Endothelial cell of umbilical vein (primary cell): ENCODE data around the gene TSR1. TPM values are rescaled to one million over a fixed set of nuclear protein-coding genes. Genes with fewer than 3 reads are reported as not detected.

Experiments
- BruUV-seq: library from RNA; stranded (reverse); fragments of 400-500 nt; replicated peaks from 2 replicates; lab custom pipeline; 2021; lab: Mats Ljungman, UMichigan
- CTCF ChIA-PET: fragments of 300-600, 350-600 bp; sonication (Branson Sonifier 250); formaldehyde crosslinking; loops from one replicate; lab custom pipeline; 2021; ENCODE audit warnings: antibody characterized with exemption, inconsistent platforms; lab: Charles Lee
- POLR2A ChIA-PET: fragments of 300-600, 350-600 bp; sonication (Branson Sonifier 250); formaldehyde crosslinking; loops from one replicate; lab custom pipeline; 2021; ENCODE audit warnings: antibody characterized with exemption, inconsistent platforms; lab: Charles Lee
- DNase-seq: peaks from one replicate; pipeline ENCODE4 v3.0.0-alpha.2; 2011; ENCODE audit warnings: low read depth, low spot score
- FAIRE-seq: peaks from 2 replicates; lab custom pipeline; 2011; peaks lifted over from hg19 to GRCh38; lab: Jason Lieb, UNC
- H2AFZ ChIP-seq: 2 replicates; pipeline ENCODE4 v1.6.0; 2012; ENCODE audit warnings: low read depth, low read length, control low read depth, inconsistent platforms
- H3K27ac ChIP-seq: 2 replicates; pipeline ENCODE4 v1.5.1; 2011; ENCODE audit warnings: low read depth, mild to moderate bottlenecking, control low read depth, low read length, moderate library complexity; ENCODE audit not compliant: insufficient read depth
- H3K27me3 ChIP-seq, 2 experiments: 2 replicates each; pipeline versions ENCODE4 v1.6.0 to v1.6.1; 2011; ENCODE audit warnings: low read length in 2 of 2, mixed read lengths in 1 of 2; ENCODE audit not compliant: control insufficient read depth in 2 of 2, insufficient read depth in 2 of 2
- H3K36me3 ChIP-seq, 2 experiments: 2 replicates in 1 of 2; 3 replicates in 1 of 2; pipeline ENCODE4 v1.5.1; 2011; ENCODE audit warnings: low read length in 2 of 2, mild to moderate bottlenecking in 1 of 2, moderate library complexity in 1 of 2; ENCODE audit not compliant: control insufficient read depth in 2 of 2, insufficient read depth in 2 of 2; ENCODE audit errors: extremely low read depth in 1 of 2
- H3K4me1 ChIP-seq: 3 replicates; pipeline ENCODE4 v1.5.1; 2011; ENCODE audit warnings: mild to moderate bottlenecking, low read length; ENCODE audit not compliant: control insufficient read depth, insufficient read depth; ENCODE audit errors: extremely low read depth
- H3K4me2 ChIP-seq: 2 replicates; pipeline ENCODE4 v1.6.1; 2011; ENCODE audit warnings: low read length, control low read depth, mixed read lengths; ENCODE audit not compliant: insufficient read depth
- H3K4me3 ChIP-seq, 3 experiments: fragments of 200-600 bp in 1 of 3; sonication (generic), shearing (Covaris generic) in 1 of 3; replicated peaks in 1 of 3; 2 replicates each; pipeline ENCODE4 v1.5.1; 2011 to 2016; ENCODE audit warnings: control low read depth in 3 of 3, low read length in 3 of 3, mild to moderate bottlenecking in 2 of 3, inconsistent platforms in 1 of 3, low read depth in 1 of 3, moderate library complexity in 1 of 3; ENCODE audit not compliant: insufficient read depth in 1 of 3
- H3K79me2 ChIP-seq: 2 replicates; pipeline ENCODE4 v1.6.0; 2012; ENCODE audit warnings: low read length, inconsistent platforms; ENCODE audit not compliant: control insufficient read depth, insufficient read depth
- H3K9ac ChIP-seq: replicated peaks from 2 replicates; pipeline ENCODE3; 2011; ENCODE audit warnings: low read length, control low read depth; ENCODE audit not compliant: insufficient read depth; ENCODE audit errors: extremely low read depth
- H3K9me1 ChIP-seq: replicated peaks from 3 replicates; pipeline ENCODE4 v1.6.0; 2011; ENCODE audit warnings: mild to moderate bottlenecking, low read length; ENCODE audit not compliant: control insufficient read depth, insufficient read depth; ENCODE audit errors: extremely low read depth
- H3K9me3 ChIP-seq: replicated peaks from 2 replicates; pipeline ENCODE4 v1.5.1; 2012; ENCODE audit warnings: low read length, inconsistent platforms; ENCODE audit not compliant: control insufficient read depth, insufficient read depth
- H4K20me1 ChIP-seq: replicated peaks from 2 replicates; pipeline ENCODE3; 2011; ENCODE audit warnings: mild to moderate bottlenecking, low read length; ENCODE audit not compliant: control insufficient read depth, insufficient read depth; ENCODE audit errors: extremely low read depth
- EZH2 ChIP-seq: IDR thresholded peaks from 2 replicates; pipeline ENCODE4 v1.6.1; 2012; ENCODE audit warnings: borderline replicate concordance, low read depth, mild to moderate bottlenecking, moderate library complexity, low read length, inconsistent platforms; ENCODE audit not compliant: severe bottlenecking
- FOS ChIP-seq: IDR thresholded peaks from 2 replicates; pipeline ENCODE4 v1.6.1; 2011; ENCODE audit warnings: mild to moderate bottlenecking, low read length, moderate library complexity, borderline replicate concordance; ENCODE audit not compliant: insufficient read depth
- GATA2 ChIP-seq: IDR thresholded peaks from 2 replicates; pipeline ENCODE4 v1.7.0; 2011; ENCODE audit warnings: low read depth, mild to moderate bottlenecking, moderate library complexity, mixed read lengths, low read length; ENCODE audit not compliant: insufficient read length, insufficient read depth
- MYC ChIP-seq: IDR thresholded peaks from one replicate; pipeline ENCODE4 v1.6.1; 2011; ENCODE audit warnings: mild to moderate bottlenecking, low read depth, low read length
- dilution Hi-C: fragments of 300-500 bp; cut with MboI; formaldehyde crosslinking; loops from one replicate; pipeline ENCODE4 v1.15.0; 2019; ENCODE audit warnings: low sequenced_read_pairs; ENCODE audit not compliant: extremely low pct_ligation_motif_present
- intact Hi-C: fragments of 100-400 bp; cut with micrococcal nuclease; formaldehyde crosslinking; loops from one replicate; pipeline ENCODE4 v1.10.0; 2022
- polyA plus RNA-seq, 4 experiments: library from polyadenylated mRNA; depleted of rRNA in 3 of 4; stranded (reverse) in 3 of 4; unstranded in 1 of 4; fragments of >200 nt; gene quantifications; 2 replicates each; pipeline versions ENCODE4 v1.2.1 to v1.2.3, GENCODE V29; 2011 to 2012; ENCODE audit warnings: missing spikeins in 1 of 4
- total RNA-seq: library from RNA; stranded (reverse); gene quantifications from 2 replicates; pipeline ENCODE4 v1.2.3, GENCODE V29; 2021
- TF ChIP-seq, protein P1 (sequence below): IDR thresholded peaks from 2 replicates; pipeline ENCODE4 v1.6.1; 2011; ENCODE audit not compliant: insufficient read depth, insufficient read length
- TF ChIP-seq, protein P2 (sequence below), 2 donors: IDR thresholded peaks; 1 replicate in 1 of 2; 2 replicates in 1 of 2; pipeline ENCODE4 v1.5.1; 2011; ENCODE audit warnings: low read length in 2 of 2, mild to moderate bottlenecking in 2 of 2, moderate library complexity in 2 of 2, control low read depth in 1 of 2, inconsistent platforms in 1 of 2, low read depth in 1 of 2; ENCODE audit not compliant: insufficient read depth in 1 of 2; ENCODE audit errors: extremely low read depth in 1 of 2

Gene TSR1
- total and polyA plus RNA-seq, 2 donors (not counting 3 experiments of a cell fraction or from before 2014, with no cell fraction given): 6.2 to 39.9 TPM

DNA sequence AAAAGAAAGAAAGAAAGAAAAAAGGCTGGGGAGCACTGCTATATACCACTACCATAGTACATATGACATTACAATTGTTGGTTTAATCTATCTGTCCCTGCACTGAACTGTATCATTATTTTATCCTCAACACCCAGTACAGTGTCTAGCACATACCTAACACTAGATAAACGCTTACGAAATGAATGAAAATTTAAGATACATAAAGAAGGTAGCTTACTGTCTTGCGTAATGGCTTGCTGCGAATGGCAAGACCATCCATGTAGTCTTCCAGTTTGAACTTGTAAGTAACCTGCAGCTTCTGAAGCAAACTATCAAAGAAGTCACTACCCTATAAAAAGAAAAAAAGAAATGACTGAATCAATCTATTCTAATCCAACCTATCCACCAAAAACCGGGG, 39.2 kb downstream of the TSR1 start:
- FAIRE-seq (no peak), DNase-seq (no peak)
- peaks cover 29% of the 10 kb centered on the region for H3K79me2 ChIP-seq
- no peaks in the 10 kb centered on the region for H4K20me1 ChIP-seq
- ChIA-PET CTCF (no interaction called here), POLR2A (no interaction called here)
- no peaks in the 10 kb centered on the region for H3K27me3 ChIP-seq
- no peak overlapping the region for H2AFZ ChIP-seq
- no peak overlapping the region for H3K4me2 ChIP-seq
- H3K9me1 ChIP-seq: no peaks in the 10 kb centered on the region
- peaks cover 8 to 24% of the 10 kb centered on the region in 2 experiments for H3K36me3 ChIP-seq
- no TSS peak for BruUV-seq
- no peak overlapping the region for H3K27ac ChIP-seq
- H3K4me3 ChIP-seq: no peak overlapping the region
- dilution Hi-C loops: no loop called here
- no peaks in the 10 kb centered on the region for H3K4me1 ChIP-seq
- intact Hi-C loops: no loop called here
- TF ChIP-seq MYC (no peak), FOS (no peak), EZH2 (no peak), GATA2 (no peak)
- TF ChIP-seq, protein P1, sequence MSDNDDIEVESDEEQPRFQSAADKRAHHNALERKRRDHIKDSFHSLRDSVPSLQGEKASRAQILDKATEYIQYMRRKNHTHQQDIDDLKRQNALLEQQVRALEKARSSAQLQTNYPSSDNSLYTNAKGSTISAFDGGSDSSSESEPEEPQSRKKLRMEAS: no peak
- TF ChIP-seq, protein P2, sequence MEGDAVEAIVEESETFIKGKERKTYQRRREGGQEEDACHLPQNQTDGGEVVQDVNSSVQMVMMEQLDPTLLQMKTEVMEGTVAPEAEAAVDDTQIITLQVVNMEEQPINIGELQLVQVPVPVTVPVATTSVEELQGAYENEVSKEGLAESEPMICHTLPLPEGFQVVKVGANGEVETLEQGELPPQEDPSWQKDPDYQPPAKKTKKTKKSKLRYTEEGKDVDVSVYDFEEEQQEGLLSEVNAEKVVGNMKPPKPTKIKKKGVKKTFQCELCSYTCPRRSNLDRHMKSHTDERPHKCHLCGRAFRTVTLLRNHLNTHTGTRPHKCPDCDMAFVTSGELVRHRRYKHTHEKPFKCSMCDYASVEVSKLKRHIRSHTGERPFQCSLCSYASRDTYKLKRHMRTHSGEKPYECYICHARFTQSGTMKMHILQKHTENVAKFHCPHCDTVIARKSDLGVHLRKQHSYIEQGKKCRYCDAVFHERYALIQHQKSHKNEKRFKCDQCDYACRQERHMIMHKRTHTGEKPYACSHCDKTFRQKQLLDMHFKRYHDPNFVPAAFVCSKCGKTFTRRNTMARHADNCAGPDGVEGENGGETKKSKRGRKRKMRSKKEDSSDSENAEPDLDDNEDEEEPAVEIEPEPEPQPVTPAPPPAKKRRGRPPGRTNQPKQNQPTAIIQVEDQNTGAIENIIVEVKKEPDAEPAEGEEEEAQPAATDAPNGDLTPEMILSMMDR (IDR thresholded peaks at IDR 0.05; ENCODE audit: extremely low read depth in 1 of 2, insufficient read depth in 1 of 2, low read depth in 1 of 2, low read length in 2 of 2): no peak
- no peaks in the 10 kb centered on the region for H3K9me3 ChIP-seq
- H3K9ac ChIP-seq: no peak overlapping the region
